SU-DHL-6 (cell line): ENCODE results near the gene NFAT5.

Experiments used
- H2AFZ ChIP-seq: fragments of 200-600 bp; sonication (generic); 2 replicates; pipeline ENCODE4 v1.6.1; 2014; ENCODE audit warnings: low read depth, mild to moderate bottlenecking, moderate library complexity, mixed read lengths, antibody characterized with exemption, low read length; ENCODE audit not compliant: severe bottlenecking
- H3F3A ChIP-seq: fragments of 200-600 bp; shearing (Covaris generic); 2 replicates; pipeline ENCODE4 v1.6.0; 2016; ENCODE audit warnings: antibody characterized with exemption, mild to moderate bottlenecking; ENCODE audit not compliant: insufficient read depth
- H3K27ac ChIP-seq: fragments of 200-600 bp; sonication (generic); 2 replicates; pipeline ENCODE4 v1.5.1; 2016; ENCODE audit warnings: low read depth, mild to moderate bottlenecking, low read length, moderate library complexity, mixed read lengths
- H3K27me3 ChIP-seq: fragments of 200-600 bp; sonication (generic), shearing (Covaris generic); 2 replicates; pipeline ENCODE4 v1.6.0; 2014; ENCODE audit warnings: mild to moderate bottlenecking, low read length
- H3K36me3 ChIP-seq: fragments of 200-600 bp; sonication (generic); 2 replicates; pipeline ENCODE4 v1.6.1; 2014; ENCODE audit warnings: mild to moderate bottlenecking, low read length, mixed read lengths
- H3K4me2 ChIP-seq: fragments of 300-600, 200-600 bp; shearing (Covaris generic), sonication (generic); 2 replicates; pipeline ENCODE4 v1.6.0; 2014; ENCODE audit warnings: low read length, low read depth, mild to moderate bottlenecking; ENCODE audit not compliant: poor library complexity, severe bottlenecking
- H3K4me3 ChIP-seq: fragments of 200-600 bp; sonication (generic); 2 replicates; pipeline ENCODE4 v1.5.1; 2014; ENCODE audit warnings: antibody characterized with exemption, low read length, mild to moderate bottlenecking, mixed read lengths; ENCODE audit not compliant: insufficient read depth, poor library complexity, severe bottlenecking
- H3K79me2 ChIP-seq: fragments of 200-600 bp; sonication (generic); 2 replicates; pipeline ENCODE4 v1.6.1; 2014; ENCODE audit warnings: mild to moderate bottlenecking, low read length, moderate library complexity; ENCODE audit not compliant: insufficient read depth
- H3K9ac ChIP-seq: fragments of 200-600 bp; sonication (generic); 2 replicates; pipeline ENCODE4 v1.7.0; 2014; ENCODE audit warnings: mild to moderate bottlenecking, low read length
- H3K9me2 ChIP-seq: fragments of 200-600 bp; sonication (generic); replicated peaks from 2 replicates; pipeline ENCODE4 v1.6.1; 2014; ENCODE audit warnings: low read length; ENCODE audit not compliant: insufficient read depth
- H3K9me3 ChIP-seq: fragments of 200-600 bp; sonication (generic); 2 replicates; pipeline ENCODE4 v1.6.1; 2014; ENCODE audit warnings: low read length, mixed read lengths; ENCODE audit not compliant: insufficient read depth
- H4K20me1 ChIP-seq: fragments of 200-600 bp; sonication (generic); 2 replicates; pipeline ENCODE4 v1.6.1; 2014; ENCODE audit warnings: low read depth, mild to moderate bottlenecking, antibody characterized with exemption, low read length, moderate library complexity, mixed read lengths
- CTCF ChIP-seq: fragments of 200-600 bp; sonication (generic); IDR thresholded peaks from one replicate; pipeline ENCODE4 v1.5.1; 2017; ENCODE audit warnings: antibody characterized with exemption, mild to moderate bottlenecking, low read length, moderate library complexity; ENCODE audit not compliant: insufficient read depth, poor library complexity, severe bottlenecking
- EZH2phosphoT487 ChIP-seq: fragments of 200-600 bp; sonication (generic), shearing (Covaris generic); conservative IDR thresholded peaks from 2 replicates; pipeline ENCODE4 v1.6.1; 2018; ENCODE audit warnings: mild to moderate bottlenecking, antibody characterized with exemption, low read length, moderate library complexity, mixed read lengths

Gene NFAT5

GRCh38 chr16:69701452-69701851 is 135.7 kb downstream of the NFAT5 start:
- H3K4me3 ChIP-seq, result no peak overlapping the region
- TF ChIP-seq EZH2phosphoT487, result no peak
- TF ChIP-seq CTCF, result no peak
- no peaks in the 10 kb centered on the region; the same call in 1 of the 2 replicates for H4K20me1 ChIP-seq
- peaks cover 6% of the 10 kb centered on the region; the same call in 1 of the 2 replicates for H3K36me3 ChIP-seq
- no peak overlapping the region for H3K4me2 ChIP-seq
- H3K79me2 ChIP-seq, result no peaks in the 10 kb centered on the region
- no peaks in the 10 kb centered on the region for H3K27me3 ChIP-seq
- H3K9ac ChIP-seq, result no peak overlapping the region
- no peaks in the 10 kb centered on the region for H3K9me3 ChIP-seq
- H3K27ac ChIP-seq, result no peak overlapping the region
- H2AFZ ChIP-seq, result no peak overlapping the region
- peaks cover 8% of the 10 kb centered on the region for H3F3A ChIP-seq
- no peaks in the 10 kb centered on the region for H3K9me2 ChIP-seq

- peaks cover 2% of the 10 kb centered on the region; the same call in 1 of the 2 replicates for H3K36me3 ChIP-seq
- H4K20me1 ChIP-seq, result no peaks in the 10 kb centered on the region; the same call in 1 of the 2 replicates
- no peak overlapping the region for H3K4me3 ChIP-seq
- TF ChIP-seq CTCF, result no peak
- TF ChIP-seq EZH2phosphoT487, result no peak
- no peak overlapping the region for H3K9ac ChIP-seq
- no peak overlapping the region for H3K27ac ChIP-seq
- H3K27me3 ChIP-seq, result no peaks in the 10 kb centered on the region
- no peaks in the 10 kb centered on the region for H3K9me2 ChIP-seq
- H2AFZ ChIP-seq, result no peak overlapping the region
- H3K79me2 ChIP-seq, result no peaks in the 10 kb centered on the region
- H3F3A ChIP-seq, result peaks cover 4% of the 10 kb centered on the region; the same call in 1 of the 2 replicates
- H3K4me2 ChIP-seq, result no peak overlapping the region
- no peaks in the 10 kb centered on the region for H3K9me3 ChIP-seq
These were observed 136.1 kb downstream of the NFAT5 start for GRCh38 chr16:69701866-69702265.

- Histone ChIP-seq H3K9me2 (no peaks in the 10 kb centered on the region), H3K9ac (no peak overlapping the region), H3K79me2 (no peaks in the 10 kb centered on the region), H4K20me1 (no peaks in the 10 kb centered on the region), H3K4me3 (no peak overlapping the region), H3F3A (no peaks in the 10 kb centered on the region; the same call in 1 of the 2 replicates), H3K27me3 (no peaks in the 10 kb centered on the region), H2AFZ (no peak overlapping the region), H3K36me3 (0 out of 2 replicates have a peak, but pooled peaks cover 2% of the 10 kb centered on the region), H3K4me2 (no peak overlapping the region), H3K27ac (no peak overlapping the region), H3K9me3 (no peaks in the 10 kb centered on the region)
- no peak for TF ChIP-seq EZH2phosphoT487
- TF ChIP-seq CTCF, result no peak
These were observed 137.9 kb downstream of the NFAT5 start for GRCh38 chr16:69703638-69704037.
